Ovary (tissue), 3 donors: ENCODE data around the gene ARL5C.

Experiments used
- CTCF ChIP-seq, 3 donors: fragments of 450-650 bp in 2 of 3; fragments of 200-600 bp in 1 of 3; IDR thresholded peaks; one replicate each; pipeline versions ENCODE4 v1.5.1 to v1.8.0; 2016 to 2022; ENCODE audit warnings: antibody characterized with exemption in 3 of 3, mild to moderate bottlenecking in 1 of 3
- POLR2A ChIP-seq: fragments of 450-650 bp; IDR thresholded peaks from one replicate; pipeline ENCODE4 v1.6.1; 2017; ENCODE audit warnings: antibody characterized with exemption, mild to moderate bottlenecking, moderate library complexity
- donor health status: DM: no; HTN: no; CAD: no.

- TF ChIP-seq CTCF (IDR thresholded peaks at IDR 0.05) (no peak), POLR2A (no peak)
Observed at GRCh38 chr17:39144416-39144840, 21.5 kb downstream of the ARL5C start.
